HUES6 (cell line): ENCODE results near the gene AJM1.

Source experiments
- H3K27ac ChIP-seq: 2 replicates; pipeline ENCODE4 v1.7.0; 2013; ENCODE audit warnings: low read depth, mild to moderate bottlenecking, low read length, inconsistent platforms
- H3K27me3 ChIP-seq: 2 replicates; pipeline ENCODE4 v1.6.1; 2013; ENCODE audit warnings: low read length; ENCODE audit not compliant: control insufficient read depth, insufficient read depth
- H3K36me3 ChIP-seq: 2 replicates; pipeline ENCODE4 v1.6.1; 2013; ENCODE audit warnings: low read length; ENCODE audit not compliant: control insufficient read depth, insufficient read depth
- H3K4me1 ChIP-seq: 2 replicates; pipeline ENCODE4 v1.6.1; 2013; ENCODE audit warnings: low read length; ENCODE audit not compliant: control insufficient read depth, insufficient read depth
- H3K4me3 ChIP-seq: 2 replicates; pipeline ENCODE4 v1.5.1; 2013; ENCODE audit warnings: low read depth, low read length
- H3K9ac ChIP-seq: one replicate; pipeline ENCODE4 v1.6.1; 2013; ENCODE audit warnings: mild to moderate bottlenecking, low read length
- H3K9me3 ChIP-seq: 2 replicates; pipeline ENCODE4 v1.6.1; 2013; ENCODE audit warnings: low read depth, low read length; ENCODE audit not compliant: control insufficient read depth, insufficient read depth

The AJM1 gene

GRCh38 chr9:136848393-136849037 is 6.2 kb downstream of the AJM1 start:
- no peaks in the 10 kb centered on the region for H3K9me3 ChIP-seq
- H3K4me1 ChIP-seq, result peaks cover 9% of the 10 kb centered on the region
- H3K27ac ChIP-seq, result peak overlapping the region; percentile 89; the same call in 1 of the 2 replicates
- H3K9ac ChIP-seq, result peak overlapping the region; percentile 84
- H3K36me3 ChIP-seq, result peaks cover 20% of the 10 kb centered on the region
- H3K4me3 ChIP-seq, result peak overlapping the region; percentile 97
- H3K27me3 ChIP-seq, result peaks cover 5% of the 10 kb centered on the region; the same call in 1 of the 2 replicates

DNA sequence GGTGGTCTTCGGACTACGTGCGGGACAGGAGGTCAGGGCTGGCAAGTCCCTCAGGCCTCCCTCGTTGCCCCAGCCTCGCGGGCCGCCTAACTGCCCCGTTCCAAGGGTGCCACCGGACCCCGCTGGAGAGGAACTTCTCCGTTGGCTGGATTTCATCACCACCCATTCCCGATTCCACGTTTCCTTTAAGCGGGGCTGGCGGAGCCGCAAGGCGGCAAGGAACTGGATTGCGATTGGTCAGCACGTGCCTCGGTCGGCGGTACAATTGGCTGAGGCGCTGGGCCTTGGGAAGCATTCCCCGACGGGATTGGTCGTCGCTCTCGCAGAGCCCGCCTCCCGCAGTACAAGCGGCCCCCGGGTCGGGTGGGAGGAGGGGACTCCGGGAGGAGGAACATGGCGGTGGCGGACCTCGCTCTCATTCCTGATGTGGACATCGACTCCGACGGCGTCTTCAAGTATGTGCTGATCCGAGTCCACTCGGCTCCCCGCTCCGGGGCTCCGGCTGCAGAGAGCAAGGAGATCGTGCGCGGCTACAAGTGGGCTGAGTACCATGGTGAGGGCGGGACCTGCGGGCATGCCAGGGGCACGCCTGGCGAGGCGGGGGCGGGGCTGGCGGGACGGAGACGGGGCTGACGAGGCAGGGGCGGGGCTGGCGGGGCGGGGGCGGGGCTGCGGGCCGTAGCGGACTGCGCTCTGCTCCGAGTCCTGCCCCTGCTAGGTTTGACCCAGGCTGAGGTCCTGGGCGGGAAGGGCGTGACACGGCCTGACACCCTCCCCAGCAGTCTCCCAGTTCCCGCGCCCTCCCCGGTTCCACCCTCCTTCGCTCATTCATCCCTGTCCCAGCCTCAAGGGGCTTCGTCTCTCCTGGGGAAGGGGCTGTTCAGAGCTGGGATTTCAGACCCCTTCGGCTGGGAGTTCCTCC is 7.0 kb downstream of the AJM1 start, which contains the start of gene PHPT1:
PHPT1 (plus strand) TSS at position 372 of the 922 bp plus-strand sequence; CDS start at position 394, 22 bp downstream.
- peaks cover 20% of the 10 kb centered on the region for H3K36me3 ChIP-seq
- peaks cover 5% of the 10 kb centered on the region; the same call in 1 of the 2 replicates for H3K27me3 ChIP-seq
- H3K4me3 ChIP-seq, result peak within 1 kb of the TSS; percentile 97
- H3K4me1 ChIP-seq, result peaks cover 9% of the 10 kb centered on the region
- peak within 1 kb of the TSS; percentile 89 for H3K27ac ChIP-seq
- H3K9me3 ChIP-seq, result no peaks in the 10 kb centered on the region
- peak within 1 kb of the TSS; percentile 84 for H3K9ac ChIP-seq

DNA sequence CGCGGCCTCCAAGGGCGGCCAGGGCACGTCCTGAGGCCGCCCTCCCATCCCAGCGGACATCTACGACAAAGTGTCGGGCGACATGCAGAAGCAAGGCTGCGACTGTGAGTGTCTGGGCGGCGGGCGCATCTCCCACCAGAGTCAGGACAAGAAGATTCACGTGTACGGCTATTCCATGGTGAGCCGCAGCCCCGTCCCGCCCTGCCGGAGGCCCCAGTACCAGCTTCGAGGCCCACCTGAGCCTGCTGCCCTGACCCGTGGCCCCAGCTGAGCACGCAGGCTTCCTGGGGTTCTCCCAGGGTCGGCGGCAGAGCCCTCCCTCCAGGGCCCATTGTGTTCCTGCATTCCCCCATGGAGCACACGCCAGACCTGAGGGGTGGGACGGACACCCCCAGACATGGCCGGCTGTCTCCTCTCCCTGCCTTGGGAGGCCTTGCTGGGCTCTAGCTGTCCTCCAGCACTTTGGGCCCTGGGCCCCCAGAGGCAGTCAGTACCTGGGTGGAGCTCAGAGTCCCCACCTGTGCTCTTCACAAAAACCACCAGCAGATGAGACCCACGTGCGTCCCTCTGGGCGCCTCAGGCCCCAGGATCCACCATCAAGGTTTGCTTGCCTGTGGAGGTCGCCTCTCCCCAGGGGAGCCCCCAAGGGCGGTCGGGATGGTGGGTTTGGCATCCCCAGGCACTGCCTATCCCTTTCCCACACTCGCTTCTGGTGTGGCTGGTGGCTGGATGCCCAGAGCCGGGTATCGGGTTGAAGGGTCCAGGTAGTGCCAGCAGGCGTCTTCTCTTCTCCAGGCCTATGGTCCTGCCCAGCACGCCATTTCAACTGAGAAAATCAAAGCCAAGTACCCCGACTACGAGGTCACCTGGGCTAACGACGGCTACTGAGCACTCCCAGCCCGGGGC is 7.9 kb downstream of the AJM1 start:
- peak overlapping the region; percentile 78 for H3K9ac ChIP-seq
- peaks cover 20% of the 10 kb centered on the region for H3K36me3 ChIP-seq
- H3K4me1 ChIP-seq, result peaks cover 9% of the 10 kb centered on the region
- no peaks in the 10 kb centered on the region for H3K9me3 ChIP-seq
- peak overlapping the region; percentile 97 for H3K4me3 ChIP-seq
- H3K27ac ChIP-seq, result no peak overlapping the region
- H3K27me3 ChIP-seq, result peaks cover 5% of the 10 kb centered on the region; the same call in 1 of the 2 replicates

GRCh38 chr9:136850866-136851775 is 8.8 kb downstream of the AJM1 start:
- H3K9ac ChIP-seq, result no peak overlapping the region
- H3K27me3 ChIP-seq, result peaks cover 5% of the 10 kb centered on the region; the same call in 1 of the 2 replicates
- no peak overlapping the region for H3K4me3 ChIP-seq
- no peaks in the 10 kb centered on the region for H3K9me3 ChIP-seq
- peaks cover 9% of the 10 kb centered on the region for H3K4me1 ChIP-seq
- peaks cover 20% of the 10 kb centered on the region for H3K36me3 ChIP-seq
- H3K27ac ChIP-seq, result no peak overlapping the region

DNA sequence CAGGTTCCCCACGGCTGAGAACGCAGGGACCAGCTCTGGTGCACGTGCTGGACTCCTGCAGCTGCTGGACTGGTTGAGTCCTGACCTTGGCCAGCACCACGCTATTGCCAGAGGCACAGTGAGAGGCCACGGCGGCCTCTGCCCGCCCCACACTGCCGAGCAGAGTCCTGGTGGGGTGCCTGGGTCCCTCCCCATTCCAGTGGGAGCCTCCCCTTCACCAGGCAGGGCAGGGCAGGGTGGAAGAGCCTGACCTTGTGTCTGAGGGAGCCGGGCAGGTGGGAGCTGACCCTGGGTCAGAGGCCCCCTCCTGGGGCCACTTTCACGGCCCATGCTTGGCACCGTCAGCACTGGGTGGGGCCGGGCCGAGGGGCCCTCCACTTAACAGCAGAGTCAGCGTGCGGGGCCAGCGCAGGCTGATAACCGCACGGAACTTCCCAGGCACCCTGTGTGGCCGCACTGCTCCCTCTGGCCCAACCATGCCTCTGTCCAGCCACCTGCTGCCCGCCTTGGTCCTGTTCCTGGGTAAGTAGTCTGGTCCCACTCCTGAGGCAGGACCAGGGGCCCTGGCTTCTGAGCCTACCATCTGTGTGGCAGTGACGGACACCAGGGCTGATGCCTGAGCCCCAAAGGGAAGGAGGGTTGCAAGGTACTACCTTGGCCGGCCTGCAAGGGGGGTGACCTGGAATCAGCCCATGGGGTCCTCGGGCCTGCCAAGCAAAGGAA is 9.8 kb downstream of the AJM1 start, which contains the start of gene MAMDC4:
MAMDC4 (plus strand) TSS at position 406 of the 723 bp plus-strand sequence; CDS start at position 477, 71 bp downstream.
- Histone ChIP-seq H3K27me3 (no peaks in the 10 kb centered on the region), H3K36me3 (peaks cover 20% of the 10 kb centered on the region), H3K9me3 (no peaks in the 10 kb centered on the region), H3K4me3 (no peak within 1 kb of the TSS), H3K27ac (no peak within 1 kb of the TSS), H3K4me1 (peaks cover 9% of the 10 kb centered on the region), H3K9ac (no peak within 1 kb of the TSS)

GRCh38 chr9:136852664-136853595 is 10.7 kb downstream of the AJM1 start:
- Histone ChIP-seq H3K4me3 (no peak overlapping the region), H3K27me3 (no peaks in the 10 kb centered on the region), H3K9me3 (no peaks in the 10 kb centered on the region), H3K9ac (no peak overlapping the region), H3K27ac (no peak overlapping the region), H3K36me3 (peaks cover 20% of the 10 kb centered on the region), H3K4me1 (peaks cover 9% of the 10 kb centered on the region)

- no peak overlapping the region for H3K27ac ChIP-seq
- H3K27me3 ChIP-seq, result no peaks in the 10 kb centered on the region
- peaks cover 9% of the 10 kb centered on the region for H3K4me1 ChIP-seq
- H3K4me3 ChIP-seq, result no peak overlapping the region
- peaks cover 21% of the 10 kb centered on the region for H3K36me3 ChIP-seq
- H3K9ac ChIP-seq, result no peak overlapping the region
- no peaks in the 10 kb centered on the region for H3K9me3 ChIP-seq
These were observed 11.4 kb downstream of the AJM1 start for GRCh38 chr9:136853596-136854112.

GRCh38 chr9:136854113-136854841 is 12.0 kb downstream of the AJM1 start:
- H3K27ac ChIP-seq, result no peak overlapping the region
- H3K9ac ChIP-seq, result no peak overlapping the region
- no peaks in the 10 kb centered on the region for H3K27me3 ChIP-seq
- H3K36me3 ChIP-seq, result peaks cover 27% of the 10 kb centered on the region
- no peaks in the 10 kb centered on the region for H3K9me3 ChIP-seq
- no peak overlapping the region for H3K4me3 ChIP-seq
- H3K4me1 ChIP-seq, result peaks cover 9% of the 10 kb centered on the region
